K562 (cell line): ENCODE measurements around the gene SNX15. TPM values are rescaled to one million over a fixed set of nuclear protein-coding genes. Genes with fewer than 3 reads are reported as not detected.

Experiments
- ETS1 ChIP-seq: conservative IDR thresholded peaks from 2 replicates; pipeline ENCODE4 v1.6.1; 2011; ENCODE audit warnings: low read depth, mild to moderate bottlenecking, low read length; ENCODE audit not compliant: control insufficient read depth
- GTF2E2 ChIP-seq: fragments of 200-800 bp; sonication (Bioruptor generic); IDR thresholded peaks from 2 replicates; pipeline ENCODE4 v1.6.1; 2016; ENCODE audit warnings: missing genetic modification characterization, missing compliant biosample characterization
- HMGN3 ChIP-seq: IDR thresholded peaks from 2 replicates; pipeline ENCODE4 v1.6.1; 2011; ENCODE audit warnings: borderline replicate concordance, low read depth, mild to moderate bottlenecking, mixed read lengths, low read length; ENCODE audit not compliant: insufficient read length; ENCODE audit errors: extremely low read depth
- JUN ChIP-seq, 2 experiments: sonication (generic) in 1 of 2; formaldehyde crosslinking in 1 of 2; IDR thresholded peaks; 2 replicates each; pipeline versions ENCODE4 v1.6.1 to v1.8.0; 2012 to 2022; ENCODE audit warnings: borderline replicate concordance in 2 of 2, mild to moderate bottlenecking in 2 of 2, improper control_type of control experiment in 1 of 2, low read depth in 1 of 2, low read length in 1 of 2, missing genetic modification reagents in 1 of 2
- KLF1 ChIP-seq: fragments of 450-650 bp; IDR thresholded peaks from 2 replicates; pipeline ENCODE4 v1.6.1; 2016; ENCODE audit warnings: missing genetic modification characterization, missing compliant biosample characterization
- MYNN ChIP-seq, 2 experiments: sonication (generic); formaldehyde crosslinking in 1 of 2; IDR thresholded peaks; 2 replicates each; pipeline versions ENCODE4 v1.5.0 to v1.6.1; 2016 to 2020; ENCODE audit warnings: antibody characterized with exemption in 1 of 2, missing genetic modification reagents in 1 of 2
- RERE ChIP-seq: sonication (generic); formaldehyde crosslinking; IDR thresholded peaks from 2 replicates; pipeline ENCODE4 v1.8.0; 2023; ENCODE audit warnings: missing genetic modification reagents, mild to moderate bottlenecking, borderline replicate concordance
- SLC30A9 ChIP-seq: fragments of 250-450 bp; sonication (Bioruptor Pico); IDR thresholded peaks from 2 replicates; pipeline ENCODE4 v1.8.0; 2022; ENCODE audit warnings: mild to moderate bottlenecking, moderate library complexity
- STAG1 ChIP-seq: sonication (generic); formaldehyde crosslinking; IDR thresholded peaks from 2 replicates; pipeline ENCODE4 v1.5.0; 2020; ENCODE audit warnings: missing genetic modification reagents, borderline replicate concordance
- TAF9B ChIP-seq: fragments of 450-650 bp; IDR thresholded peaks from 2 replicates; pipeline ENCODE4 v1.6.1; 2018; ENCODE audit warnings: mild to moderate bottlenecking; ENCODE audit not compliant: partially characterized antibody
- TCF3 ChIP-seq: sonication (generic); formaldehyde crosslinking; IDR thresholded peaks from 2 replicates; pipeline ENCODE4 v1.4.0; 2020; ENCODE audit warnings: mild to moderate bottlenecking, missing genetic modification reagents
- TEAD2 ChIP-seq: fragments of 450-650 bp; IDR thresholded peaks from 2 replicates; pipeline ENCODE4 v1.6.1; 2016; ENCODE audit warnings: missing genetic modification characterization, control low read depth, missing compliant biosample characterization
- ZNF780A ChIP-seq: fragments of 250-450 bp; sonication (Bioruptor Pico); IDR thresholded peaks from 2 replicates; pipeline ENCODE4 v1.5.0; 2021; ENCODE audit warnings: mild to moderate bottlenecking
- ZNF785 ChIP-seq: fragments of 250-450 bp; sonication (Bioruptor Pico); IDR thresholded peaks from 2 replicates; pipeline ENCODE4 v1.4.0; 2020; ENCODE audit warnings: mild to moderate bottlenecking
- polyA plus RNA-seq, 8 experiments: library from polyadenylated mRNA; depleted of rRNA in 4 of 8; stranded (reverse) in 5 of 8; unstranded in 3 of 8; fragments of >200 nt; fragmentation: Nextera tagmentation in 2 of 8; fragmentation: Illumina TruSeq in 1 of 8; extraction: Ambion mirVana in 2 of 8; extraction: Trizol in 1 of 8; gene quantifications; 2 replicates each; pipeline versions ENCODE4 v1.2.1 to v1.2.3, GENCODE V29; 2011 to 2014; ENCODE audit warnings: inconsistent platforms in 1 of 8, missing spikeins in 1 of 8
- total RNA-seq, 7 experiments: library from RNA; depleted of rRNA in 6 of 7; stranded (reverse); fragments of >200 nt in 6 of 7; fragmentation: Illumina TruSeq in 2 of 7; extraction: Trizol in 2 of 7; gene quantifications; 2 replicates each; pipeline versions ENCODE4 v1.2.1 to v1.2.3, GENCODE V29; 2011 to 2021; ENCODE audit warnings: low replicate concordance in 1 of 7
- TF ChIP-seq, protein P1 (sequence below), 2 experiments: fragments of 450-650 bp in 1 of 2; sonication (generic) in 1 of 2; formaldehyde crosslinking in 1 of 2; IDR thresholded peaks in 1 of 2; conservative IDR thresholded peaks in 1 of 2; 2 replicates each; pipeline versions ENCODE4 v1.6.1 to v1.8.1; 2016 to 2023; ENCODE audit warnings: mild to moderate bottlenecking in 2 of 2, moderate library complexity in 2 of 2, inconsistent platforms in 1 of 2, missing genetic modification reagents in 1 of 2
- TF ChIP-seq, protein P2 (sequence below), 2 experiments: fragments of 450-650 bp; IDR thresholded peaks; 2 replicates each; pipeline ENCODE4 v1.6.1; 2016

The SNX15 gene
- total and polyA plus RNA-seq, 9 of the 15 experiments (the other 6 are each of a cell fraction or from before 2014, with no cell fraction given) = 1.8 to 27.8 (median 15.2) TPM

GRCh38 chr11:65027213-65028067 lies at the start of gene SNX15 (continued):
- TF ChIP-seq, protein P1, sequence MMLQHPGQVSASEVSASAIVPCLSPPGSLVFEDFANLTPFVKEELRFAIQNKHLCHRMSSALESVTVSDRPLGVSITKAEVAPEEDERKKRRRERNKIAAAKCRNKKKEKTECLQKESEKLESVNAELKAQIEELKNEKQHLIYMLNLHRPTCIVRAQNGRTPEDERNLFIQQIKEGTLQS (IDR thresholded peaks at IDR 0.05) = no peak
- TF ChIP-seq, protein P1 (CRISPR knock-in tag; conservative IDR thresholded peaks at IDR 0.05) = no peak; the same call in 1 of the 2 replicates
- TF ChIP-seq TAF9B (no peak), ETS1 (0 out of 2 replicates have a peak, but pooled peaks have one; percentile 17), KLF1 (tag) (no peak), ZNF780A (no peak), GTF2E2 (no peak), RERE (CRISPR knock-in tag) (no peak), MYNN (IDR thresholded peaks at IDR 0.05) (peak; percentile 55; the same call in 1 of the 2 replicates), MYNN (CRISPR knock-in tag; IDR thresholded peaks at IDR 0.05) (no peak), STAG1 (CRISPR knock-in tag) (no peak), TCF3 (CRISPR knock-in tag) (no peak), HMGN3 (peak; percentile 66), JUN (IDR thresholded peaks at IDR 0.05; ENCODE audit: borderline replicate concordance, low read depth, low read length) (no peak), JUN (CRISPR knock-in tag; IDR thresholded peaks at IDR 0.05; ENCODE audit: borderline replicate concordance) (no peak), ZNF785 (CRISPR knock-in tag) (no peak), SLC30A9 (CRISPR knock-in tag) (no peak), TEAD2 (tag) (no peak)
- TF ChIP-seq, protein P2, sequence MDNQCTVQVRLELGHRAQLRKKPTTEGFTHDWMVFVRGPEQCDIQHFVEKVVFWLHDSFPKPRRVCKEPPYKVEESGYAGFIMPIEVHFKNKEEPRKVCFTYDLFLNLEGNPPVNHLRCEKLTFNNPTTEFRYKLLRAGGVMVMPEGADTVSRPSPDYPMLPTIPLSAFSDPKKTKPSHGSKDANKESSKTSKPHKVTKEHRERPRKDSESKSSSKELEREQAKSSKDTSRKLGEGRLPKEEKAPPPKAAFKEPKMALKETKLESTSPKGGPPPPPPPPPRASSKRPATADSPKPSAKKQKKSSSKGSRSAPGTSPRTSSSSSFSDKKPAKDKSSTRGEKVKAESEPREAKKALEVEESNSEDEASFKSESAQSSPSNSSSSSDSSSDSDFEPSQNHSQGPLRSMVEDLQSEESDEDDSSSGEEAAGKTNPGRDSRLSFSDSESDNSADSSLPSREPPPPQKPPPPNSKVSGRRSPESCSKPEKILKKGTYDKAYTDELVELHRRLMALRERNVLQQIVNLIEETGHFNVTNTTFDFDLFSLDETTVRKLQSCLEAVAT (IDR thresholded peaks at IDR 0.05) = no peak; a peak in 2 of 4 replicates
